ENCODE data around the gene MT1HL1. TPM values are rescaled to one million over a fixed set of nuclear protein-coding genes. Genes with fewer than 3 reads are reported as not detected.
A peak's percentile ranks its signal among the peaks of the same experiment; 100 is the strongest.
"Not testable (repeated sequence)": the region's sequence is repeated elsewhere in the genome, so short reads cannot be mapped to it uniquely, and the experiment has no call there.

The MT1HL1 gene
- total and polyA plus RNA-seq, 5 experiments from 2014 or later: not detected

- H3K4me1 Mint-ChIP-seq: peaks cover 0 to 1% (median 0%) of the 10 kb centered on the region in 4 donors
- no peak overlapping the region for H3K4me3 Mint-ChIP-seq
- no peak for ATAC-seq
- H3K27ac Mint-ChIP-seq: no peak overlapping the region
- no peaks in the 10 kb centered on the region for H3K36me3 Mint-ChIP-seq
- peaks cover 0 to 3% (median 1%) of the 10 kb centered on the region in 5 donors for H3K27me3 Mint-ChIP-seq
- no peak for DNase-seq
- POLR2A ChIA-PET: no interaction called here
- peaks cover 0 to 12% (median 6%) of the 10 kb centered on the region in 9 donors for H3K9me3 Mint-ChIP-seq
Measured at GRCh38 chr1:236983818-236984217, 20.4 kb downstream of the MT1HL1 start.

GRCh38 chr1:236982380-236982779, 21.9 kb downstream of the MT1HL1 start:
- Mint-ChIP-seq H3K4me3 (no peak overlapping the region), H3K9me3 (peaks cover 0 to 7% (median 3%) of the 10 kb centered on the region in 9 donors), H3K27me3 (peaks cover 0 to 3% (median 0%) of the 10 kb centered on the region in 5 donors), H3K4me1 (peaks cover 0 to 1% (median 0%) of the 10 kb centered on the region in 4 donors), H3K36me3 (no peaks in the 10 kb centered on the region), H3K27ac (no peak overlapping the region)
- POLR2A ChIA-PET: no interaction called here
- ATAC-seq (no peak), DNase-seq (no peak)

GRCh38 chr1:236981431-236981830, 22.8 kb downstream of the MT1HL1 start:
- DNase-seq, H3K36me3 Mint-ChIP-seq, H3K27ac Mint-ChIP-seq, POLR2A ChIA-PET, H3K9me3 Mint-ChIP-seq, ATAC-seq, H3K27me3 Mint-ChIP-seq, H3K4me3 Mint-ChIP-seq, H3K4me1 Mint-ChIP-seq: not testable (repeated sequence)

- Mint-ChIP-seq H3K4me3 (no peak overlapping the region), H3K36me3 (peaks cover 0 to 7% (median 0%) of the 10 kb centered on the region in 3 donors), H3K27me3 (peaks cover 0 to 10% (median 2%) of the 10 kb centered on the region in 5 donors), H3K27ac (no peak overlapping the region), H3K9me3 (peaks cover 0 to 8% (median 5%) of the 10 kb centered on the region in 9 donors), H3K4me1 (peaks cover 0 to 1% (median 0%) of the 10 kb centered on the region in 4 donors)
- POLR2A ChIA-PET: no interaction called here
- ATAC-seq (no peak), DNase-seq (no peak)
Measured at GRCh38 chr1:236980673-236981072, 23.6 kb downstream of the MT1HL1 start.

GRCh38 chr1:236979149-236979900, 24.9 kb downstream of the MT1HL1 start:
- peaks cover 0 to 7% (median 0%) of the 10 kb centered on the region in 3 donors for H3K36me3 Mint-ChIP-seq
- DNase-seq (no peak), ATAC-seq (no peak)
- peaks cover 0 to 8% (median 5%) of the 10 kb centered on the region in 9 donors for H3K9me3 Mint-ChIP-seq
- POLR2A ChIA-PET: no interaction called here
- no peak overlapping the region for H3K27ac Mint-ChIP-seq
- no peak overlapping the region for H3K4me3 Mint-ChIP-seq
- peaks cover 0 to 1% (median 0%) of the 10 kb centered on the region in 4 donors for H3K4me1 Mint-ChIP-seq
- H3K27me3 Mint-ChIP-seq: peaks cover 0 to 18% (median 2%) of the 10 kb centered on the region in 5 donors

GRCh38 chr1:236978740-236979139, 25.5 kb downstream of the MT1HL1 start:
- peaks cover 0 to 1% (median 0%) of the 10 kb centered on the region in 4 donors for H3K4me1 Mint-ChIP-seq
- DNase-seq (no peak), ATAC-seq (no peak)
- peaks cover 0 to 24% (median 4%) of the 10 kb centered on the region in 5 donors for H3K27me3 Mint-ChIP-seq
- peaks cover 0 to 7% (median 0%) of the 10 kb centered on the region in 3 donors for H3K36me3 Mint-ChIP-seq
- POLR2A ChIA-PET: no interaction called here
- H3K9me3 Mint-ChIP-seq: peaks cover 0 to 8% (median 5%) of the 10 kb centered on the region in 9 donors
- H3K27ac Mint-ChIP-seq: no peak overlapping the region
- no peak overlapping the region for H3K4me3 Mint-ChIP-seq

- ATAC-seq (no peak), DNase-seq (no peak)
- H3K27ac Mint-ChIP-seq: no peak overlapping the region
- H3K4me3 Mint-ChIP-seq: no peak overlapping the region
- H3K4me1 Mint-ChIP-seq: no peaks in the 10 kb centered on the region
- POLR2A ChIA-PET: no interaction called here
- peaks cover 0 to 11% (median 5%) of the 10 kb centered on the region in 9 donors for H3K9me3 Mint-ChIP-seq
- H3K27me3 Mint-ChIP-seq: peaks cover 6 to 48% (median 13%) of the 10 kb centered on the region in 5 donors
- peaks cover 0 to 7% (median 0%) of the 10 kb centered on the region in 3 donors for H3K36me3 Mint-ChIP-seq
Measured at GRCh38 chr1:236975461-236975860, 28.8 kb downstream of the MT1HL1 start.

GRCh38 chr1:236974025-236974424, 30.2 kb downstream of the MT1HL1 start:
- H3K36me3 Mint-ChIP-seq, H3K4me3 Mint-ChIP-seq, POLR2A ChIA-PET, H3K9me3 Mint-ChIP-seq, ATAC-seq, DNase-seq, H3K4me1 Mint-ChIP-seq: not testable (repeated sequence)
- H3K27ac Mint-ChIP-seq: peak overlapping the region in 1 of 10 donors; percentile 10
- peaks cover 6 to 48% (median 15%) of the 10 kb centered on the region in 5 donors for H3K27me3 Mint-ChIP-seq

- Mint-ChIP-seq H3K27ac (no peak overlapping the region), H3K4me1 (no peaks in the 10 kb centered on the region), H3K36me3 (no peaks in the 10 kb centered on the region), H3K27me3 (peaks cover 7 to 56% (median 30%) of the 10 kb centered on the region in 5 donors), H3K9me3 (peaks cover 0 to 8% (median 2%) of the 10 kb centered on the region in 9 donors), H3K4me3 (no peak overlapping the region)
- ATAC-seq: no peak
- POLR2A ChIA-PET: no interaction called here
- no peak for DNase-seq
Measured at GRCh38 chr1:236966636-236967035, 37.6 kb downstream of the MT1HL1 start.

GRCh38 chr1:236963920-236964319, 40.3 kb downstream of the MT1HL1 start:
- DNase-seq: no peak
- Mint-ChIP-seq H3K27me3 (peaks cover 12 to 62% (median 33%) of the 10 kb centered on the region in 5 donors), H3K4me3 (no peak overlapping the region), H3K36me3 (peaks cover 0 to 9% (median 0%) of the 10 kb centered on the region in 3 donors), H3K27ac (no peak overlapping the region), H3K9me3 (peaks cover 0 to 25% (median 8%) of the 10 kb centered on the region in 9 donors), H3K4me1 (no peaks in the 10 kb centered on the region)
- POLR2A ChIA-PET: no interaction called here
- no peak for ATAC-seq

GRCh38 chr1:236959112-236959511, 45.1 kb downstream of the MT1HL1 start:
- Mint-ChIP-seq H3K4me1 (no peaks in the 10 kb centered on the region), H3K36me3 (peaks cover 0 to 18% (median 0%) of the 10 kb centered on the region in 3 donors), H3K9me3 (peaks cover 0 to 45% (median 20%) of the 10 kb centered on the region in 9 donors), H3K4me3 (no peak overlapping the region), H3K27me3 (peaks cover 13 to 39% (median 29%) of the 10 kb centered on the region in 5 donors), H3K27ac (no peak overlapping the region)
- DNase-seq: no peak
- no peak for ATAC-seq
- POLR2A ChIA-PET: no interaction called here

- POLR2A ChIA-PET: no interaction called here
- H3K4me1 Mint-ChIP-seq: no peaks in the 10 kb centered on the region
- H3K9me3 Mint-ChIP-seq: peaks cover 0 to 56% (median 15%) of the 10 kb centered on the region in 9 donors
- H3K4me3 Mint-ChIP-seq: no peak overlapping the region
- ATAC-seq (no peak), DNase-seq (no peak)
- H3K27me3 Mint-ChIP-seq: peaks cover 15 to 34% (median 27%) of the 10 kb centered on the region in 5 donors
- peaks cover 0 to 18% (median 0%) of the 10 kb centered on the region in 3 donors for H3K36me3 Mint-ChIP-seq
- H3K27ac Mint-ChIP-seq: no peak overlapping the region
Measured at GRCh38 chr1:236957235-236957634, 47.0 kb downstream of the MT1HL1 start.
